ENCODE results near the gene RUNX2.

The RUNX2 gene

GRCh38 chr6:45613656-45614055 lies 285.5 kb downstream of the RUNX2 start:
- H3K4me1 ChIP-seq (ENCODE audit: insufficient read depth, low read length) = no peaks in the 10 kb centered on the region
- no peak overlapping the region for H3K9ac ChIP-seq (ENCODE audit: low read depth, low read length)
- no peaks in the 10 kb centered on the region for H3K27me3 ChIP-seq (ENCODE audit: insufficient read depth, low read length)
- WGBS = 90% methylated on average over 9 of the region's 9 CpGs
- H3K27ac ChIP-seq (ENCODE audit: low read depth, low read length) = no peak overlapping the region
- no peak overlapping the region for H3K4me3 ChIP-seq (ENCODE audit: low read length)
- no peaks in the 10 kb centered on the region for H3K9me3 ChIP-seq (ENCODE audit: insufficient read depth, low read depth, low read length)
- no peaks in the 10 kb centered on the region for H3K36me3 ChIP-seq (ENCODE audit: insufficient read depth, low read length)

- WGBS = 92% methylated on average over 4 of the region's 4 CpGs
Measured at GRCh38 chr6:45614488-45615285, 286.6 kb downstream of the RUNX2 start.

GRCh38 chr6:45616209-45616608 lies 288.1 kb downstream of the RUNX2 start:
- Histone ChIP-seq H3K9ac (ENCODE audit: low read depth, low read length) (no peak overlapping the region), H3K27ac (ENCODE audit: low read depth, low read length) (no peak overlapping the region), H3K4me3 (ENCODE audit: low read length) (no peak overlapping the region), H3K4me1 (ENCODE audit: insufficient read depth, low read length) (no peaks in the 10 kb centered on the region), H3K9me3 (ENCODE audit: insufficient read depth, low read depth, low read length) (no peaks in the 10 kb centered on the region), H3K27me3 (ENCODE audit: insufficient read depth, low read length) (no peaks in the 10 kb centered on the region), H3K36me3 (ENCODE audit: insufficient read depth, low read length) (no peaks in the 10 kb centered on the region)
- no CpG with 5 or more reads among the region's 1 CpG for WGBS

More at GRCh38 chr6:45614488-45615285, 286.6 kb downstream of the RUNX2 start:
- H3K9me3 ChIP-seq (ENCODE audit: insufficient read depth, low read depth, low read length) = no peaks in the 10 kb centered on the region
- no peak overlapping the region for H3K27ac ChIP-seq (ENCODE audit: low read depth, low read length)
- H3K4me3 ChIP-seq (ENCODE audit: low read length) = no peak overlapping the region
- H3K9ac ChIP-seq (ENCODE audit: low read depth, low read length) = no peak overlapping the region
- H3K36me3 ChIP-seq (ENCODE audit: insufficient read depth, low read length) = no peaks in the 10 kb centered on the region
- no peaks in the 10 kb centered on the region for H3K4me1 ChIP-seq (ENCODE audit: insufficient read depth, low read length)
- H3K27me3 ChIP-seq (ENCODE audit: insufficient read depth, low read length) = no peaks in the 10 kb centered on the region

GRCh38 chr6:45617441-45617840 lies 289.3 kb downstream of the RUNX2 start:
- Histone ChIP-seq H3K4me1 (ENCODE audit: insufficient read depth, low read length) (no peaks in the 10 kb centered on the region), H3K9ac (ENCODE audit: low read depth, low read length) (no peak overlapping the region), H3K27me3 (ENCODE audit: insufficient read depth, low read length) (no peaks in the 10 kb centered on the region), H3K4me3 (ENCODE audit: low read length) (no peak overlapping the region), H3K9me3 (ENCODE audit: insufficient read depth, low read depth, low read length) (no peaks in the 10 kb centered on the region), H3K36me3 (ENCODE audit: insufficient read depth, low read length) (no peaks in the 10 kb centered on the region), H3K27ac (ENCODE audit: low read depth, low read length) (no peak overlapping the region)
- WGBS = 74% methylated on average over 3 of the region's 3 CpGs

GRCh38 chr6:45618259-45618658 lies 290.1 kb downstream of the RUNX2 start:
- no peaks in the 10 kb centered on the region for H3K4me1 ChIP-seq (ENCODE audit: insufficient read depth, low read length)
- H3K9ac ChIP-seq (ENCODE audit: low read depth, low read length) = no peak overlapping the region
- no peaks in the 10 kb centered on the region for H3K36me3 ChIP-seq (ENCODE audit: insufficient read depth, low read length)
- H3K27ac ChIP-seq (ENCODE audit: low read depth, low read length) = no peak overlapping the region
- H3K4me3 ChIP-seq (ENCODE audit: low read length) = no peak overlapping the region
- WGBS = 98% methylated on average over 2 of the region's 2 CpGs
- H3K27me3 ChIP-seq (ENCODE audit: insufficient read depth, low read length) = no peaks in the 10 kb centered on the region
- no peaks in the 10 kb centered on the region for H3K9me3 ChIP-seq (ENCODE audit: insufficient read depth, low read depth, low read length)

DNA sequence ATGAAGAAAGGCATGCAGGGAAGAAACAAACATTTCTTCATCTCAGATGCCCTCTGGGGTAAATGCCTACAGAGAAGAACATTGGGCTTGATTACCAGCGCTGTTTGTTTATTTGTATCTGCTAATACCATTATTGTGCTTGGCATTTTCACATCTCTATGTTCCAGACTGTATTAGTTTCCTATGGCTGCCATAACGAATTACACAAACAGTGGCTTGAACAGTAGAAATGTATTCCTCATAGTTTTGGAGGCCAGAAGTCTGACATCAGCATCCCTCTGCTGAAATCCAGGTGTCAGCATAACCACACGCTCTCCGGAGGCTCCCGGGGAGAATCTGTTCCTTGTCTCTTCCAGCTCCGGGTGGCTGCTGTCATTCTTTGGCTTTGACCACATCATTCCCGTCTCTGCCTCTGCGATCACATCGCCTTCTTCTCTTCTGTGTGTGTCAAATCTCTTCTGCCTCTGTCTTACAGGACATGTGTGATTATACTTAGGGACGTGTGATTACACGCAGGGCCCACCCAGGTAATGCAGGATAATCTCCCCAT lies 291.2 kb downstream of the RUNX2 start:
- H3K4me1 ChIP-seq (ENCODE audit: insufficient read depth, low read length) = no peaks in the 10 kb centered on the region
- no peaks in the 10 kb centered on the region for H3K27me3 ChIP-seq (ENCODE audit: insufficient read depth, low read length)
- no peak overlapping the region for H3K9ac ChIP-seq (ENCODE audit: low read depth, low read length)
- H3K9me3 ChIP-seq (ENCODE audit: insufficient read depth, low read depth, low read length) = no peaks in the 10 kb centered on the region
- WGBS = 91% methylated on average over 11 of the region's 11 CpGs
- no peak overlapping the region for H3K27ac ChIP-seq (ENCODE audit: low read depth, low read length)
- H3K36me3 ChIP-seq (ENCODE audit: insufficient read depth, low read length) = no peaks in the 10 kb centered on the region
- H3K4me3 ChIP-seq (ENCODE audit: low read length) = no peak overlapping the region

GRCh38 chr6:45619994-45620471 lies 291.9 kb downstream of the RUNX2 start:
- Histone ChIP-seq H3K9me3 (ENCODE audit: insufficient read depth, low read depth, low read length) (no peaks in the 10 kb centered on the region), H3K4me3 (ENCODE audit: low read length) (no peak overlapping the region), H3K9ac (ENCODE audit: low read depth, low read length) (no peak overlapping the region), H3K27ac (ENCODE audit: low read depth, low read length) (no peak overlapping the region), H3K27me3 (ENCODE audit: insufficient read depth, low read length) (no peaks in the 10 kb centered on the region), H3K4me1 (ENCODE audit: insufficient read depth, low read length) (no peaks in the 10 kb centered on the region), H3K36me3 (ENCODE audit: insufficient read depth, low read length) (no peaks in the 10 kb centered on the region)
- 94% methylated on average over 3 of the region's 3 CpGs for WGBS

GRCh38 chr6:45624228-45624627 lies 296.1 kb downstream of the RUNX2 start:
- H3K36me3 ChIP-seq (ENCODE audit: insufficient read depth, low read length) = no peaks in the 10 kb centered on the region
- no peaks in the 10 kb centered on the region for H3K9me3 ChIP-seq (ENCODE audit: insufficient read depth, low read depth, low read length)
- no peak overlapping the region for H3K27ac ChIP-seq (ENCODE audit: low read depth, low read length)
- WGBS = 98% methylated on average over 4 of the region's 4 CpGs
- no peaks in the 10 kb centered on the region for H3K4me1 ChIP-seq (ENCODE audit: insufficient read depth, low read length)
- H3K9ac ChIP-seq (ENCODE audit: low read depth, low read length) = no peak overlapping the region
- no peaks in the 10 kb centered on the region for H3K27me3 ChIP-seq (ENCODE audit: insufficient read depth, low read length)
- H3K4me3 ChIP-seq (ENCODE audit: low read length) = no peak overlapping the region

DNA sequence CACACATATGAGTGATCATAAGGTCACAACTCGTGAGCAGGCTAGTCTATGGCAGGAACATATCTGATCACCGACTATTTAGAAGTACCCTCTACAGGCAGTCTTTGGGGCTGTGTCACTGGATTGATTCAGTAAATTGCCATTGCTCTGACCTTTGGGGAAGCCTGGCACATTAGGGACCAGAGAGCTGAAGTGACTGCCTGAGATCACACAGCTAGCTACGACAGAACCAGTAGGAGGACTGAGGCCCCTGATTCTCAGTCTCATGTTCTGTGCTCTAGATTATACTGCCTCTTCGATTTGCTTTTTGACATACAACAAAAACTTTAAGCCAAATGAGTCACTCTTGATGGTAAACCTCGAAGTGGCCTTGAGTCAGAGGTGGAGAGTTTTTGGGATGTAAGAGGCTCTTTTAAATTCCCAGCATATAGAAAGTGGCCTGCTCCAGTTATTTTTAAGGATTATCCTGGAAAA lies 297.1 kb downstream of the RUNX2 start:
- WGBS = 89% methylated on average over 5 of the region's 5 CpGs
- H3K4me3 ChIP-seq (ENCODE audit: low read length) = no peak overlapping the region
- no peaks in the 10 kb centered on the region for H3K9me3 ChIP-seq (ENCODE audit: insufficient read depth, low read depth, low read length)
- no peaks in the 10 kb centered on the region for H3K27me3 ChIP-seq (ENCODE audit: insufficient read depth, low read length)
- H3K9ac ChIP-seq (ENCODE audit: low read depth, low read length) = no peak overlapping the region
- H3K27ac ChIP-seq (ENCODE audit: low read depth, low read length) = no peak overlapping the region
- no peaks in the 10 kb centered on the region for H3K4me1 ChIP-seq (ENCODE audit: insufficient read depth, low read length)
- no peaks in the 10 kb centered on the region for H3K36me3 ChIP-seq (ENCODE audit: insufficient read depth, low read length)

GRCh38 chr6:45626087-45626891 lies 298.2 kb downstream of the RUNX2 start:
- WGBS = 88% methylated on average over 5 of the region's 5 CpGs

DNA sequence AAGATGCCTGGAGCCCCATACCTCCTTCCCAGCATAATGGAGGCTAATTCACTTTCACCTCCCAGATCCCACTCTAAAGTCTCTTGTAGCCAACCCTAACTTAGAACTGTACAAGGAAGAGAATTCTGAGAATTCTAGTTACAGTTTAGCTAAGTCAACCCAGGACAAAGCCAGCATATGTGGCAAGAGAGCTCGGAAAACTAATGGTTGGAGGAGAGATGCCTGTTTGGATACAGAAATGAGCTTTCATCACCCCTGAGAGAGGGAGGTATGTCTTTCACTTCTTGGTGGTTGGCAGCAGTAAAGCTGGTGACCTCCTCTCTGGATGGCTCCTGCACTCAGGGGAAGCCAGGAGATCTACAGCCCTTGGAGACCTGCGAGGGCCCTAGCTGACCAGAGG lies 302.2 kb downstream of the RUNX2 start:
- no peaks in the 10 kb centered on the region for H3K36me3 ChIP-seq (ENCODE audit: insufficient read depth, low read length)
- H3K27ac ChIP-seq (ENCODE audit: low read depth, low read length) = no peak overlapping the region
- H3K4me1 ChIP-seq (ENCODE audit: insufficient read depth, low read length) = no peaks in the 10 kb centered on the region

More at GRCh38 chr6:45626087-45626891, 298.2 kb downstream of the RUNX2 start:
- Histone ChIP-seq H3K27me3 (ENCODE audit: insufficient read depth, low read length) (no peaks in the 10 kb centered on the region), H3K9ac (ENCODE audit: low read depth, low read length) (no peak overlapping the region), H3K9me3 (ENCODE audit: insufficient read depth, low read depth, low read length) (no peaks in the 10 kb centered on the region), H3K27ac (ENCODE audit: low read depth, low read length) (no peak overlapping the region), H3K36me3 (ENCODE audit: insufficient read depth, low read length) (no peaks in the 10 kb centered on the region), H3K4me1 (ENCODE audit: insufficient read depth, low read length) (no peaks in the 10 kb centered on the region), H3K4me3 (ENCODE audit: low read length) (no peak overlapping the region)

More for the DNA sequence above, 302.2 kb downstream of the RUNX2 start:
- H3K9ac ChIP-seq (ENCODE audit: low read depth, low read length) = no peak overlapping the region
- H3K9me3 ChIP-seq (ENCODE audit: insufficient read depth, low read depth, low read length) = no peaks in the 10 kb centered on the region
- 67% methylated on average over 2 of the region's 2 CpGs for WGBS
- H3K4me3 ChIP-seq (ENCODE audit: low read length) = no peak overlapping the region
- H3K27me3 ChIP-seq (ENCODE audit: insufficient read depth, low read length) = no peaks in the 10 kb centered on the region

Measured in HUES64 (cell line).